Coronary artery (tissue), 2 donors: ENCODE measurements around the gene LAMA3.

Experiments used
- DNase-seq: peaks from one replicate; pipeline ENCODE4 v3.0.0-alpha.2; 2017; ENCODE audit warnings: low spot score
- H3K27ac ChIP-seq, 2 donors: fragments of 200-600 bp; sonication (generic); one replicate each; pipeline ENCODE4 v1.5.1; 2016 to 2019
- H3K4me3 ChIP-seq: fragments of 200-600 bp; sonication (generic); 2 replicates; pipeline ENCODE4 v1.5.1; 2016; ENCODE audit warnings: mild to moderate bottlenecking, moderate library complexity
- TF ChIP-seq, protein P1 (sequence below): fragments of 200-600 bp; sonication (generic); IDR thresholded peaks from one replicate; pipeline ENCODE4 v1.5.1; 2019; ENCODE audit warnings: antibody characterized with exemption

Gene LAMA3

DNA sequence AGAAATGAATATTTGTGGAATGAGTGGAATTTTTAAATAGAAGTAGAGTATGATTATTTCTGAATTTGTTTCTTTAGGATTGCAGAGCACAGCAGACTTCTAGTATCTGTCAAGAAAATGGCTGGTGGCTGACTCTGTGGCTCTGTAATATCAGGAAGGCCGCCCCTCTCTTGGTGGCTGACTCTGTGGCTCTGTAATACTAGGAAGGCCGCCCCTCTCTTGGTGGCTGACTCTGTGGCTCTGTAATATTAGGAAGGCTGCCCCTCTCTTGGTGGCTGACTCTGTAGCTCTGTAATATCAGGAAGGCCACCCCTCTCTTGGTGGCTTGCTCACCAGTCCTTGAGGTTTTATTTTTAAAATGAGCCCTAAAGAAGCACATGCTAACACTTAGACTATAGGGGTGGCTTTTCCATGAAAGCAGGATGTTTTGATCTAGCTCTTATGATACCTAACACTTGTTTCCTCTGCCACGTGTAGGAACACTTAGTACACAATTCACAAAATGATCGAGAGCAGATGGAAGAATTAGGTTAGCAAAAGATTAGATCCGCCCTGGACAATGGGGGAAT lies 240.2 kb downstream of the LAMA3 start:
- Histone ChIP-seq H3K27ac (no peak overlapping the region), H3K4me3 (no peak overlapping the region)
- no peak for DNase-seq
- TF ChIP-seq, protein P1, sequence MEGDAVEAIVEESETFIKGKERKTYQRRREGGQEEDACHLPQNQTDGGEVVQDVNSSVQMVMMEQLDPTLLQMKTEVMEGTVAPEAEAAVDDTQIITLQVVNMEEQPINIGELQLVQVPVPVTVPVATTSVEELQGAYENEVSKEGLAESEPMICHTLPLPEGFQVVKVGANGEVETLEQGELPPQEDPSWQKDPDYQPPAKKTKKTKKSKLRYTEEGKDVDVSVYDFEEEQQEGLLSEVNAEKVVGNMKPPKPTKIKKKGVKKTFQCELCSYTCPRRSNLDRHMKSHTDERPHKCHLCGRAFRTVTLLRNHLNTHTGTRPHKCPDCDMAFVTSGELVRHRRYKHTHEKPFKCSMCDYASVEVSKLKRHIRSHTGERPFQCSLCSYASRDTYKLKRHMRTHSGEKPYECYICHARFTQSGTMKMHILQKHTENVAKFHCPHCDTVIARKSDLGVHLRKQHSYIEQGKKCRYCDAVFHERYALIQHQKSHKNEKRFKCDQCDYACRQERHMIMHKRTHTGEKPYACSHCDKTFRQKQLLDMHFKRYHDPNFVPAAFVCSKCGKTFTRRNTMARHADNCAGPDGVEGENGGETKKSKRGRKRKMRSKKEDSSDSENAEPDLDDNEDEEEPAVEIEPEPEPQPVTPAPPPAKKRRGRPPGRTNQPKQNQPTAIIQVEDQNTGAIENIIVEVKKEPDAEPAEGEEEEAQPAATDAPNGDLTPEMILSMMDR, result no peak

DNA sequence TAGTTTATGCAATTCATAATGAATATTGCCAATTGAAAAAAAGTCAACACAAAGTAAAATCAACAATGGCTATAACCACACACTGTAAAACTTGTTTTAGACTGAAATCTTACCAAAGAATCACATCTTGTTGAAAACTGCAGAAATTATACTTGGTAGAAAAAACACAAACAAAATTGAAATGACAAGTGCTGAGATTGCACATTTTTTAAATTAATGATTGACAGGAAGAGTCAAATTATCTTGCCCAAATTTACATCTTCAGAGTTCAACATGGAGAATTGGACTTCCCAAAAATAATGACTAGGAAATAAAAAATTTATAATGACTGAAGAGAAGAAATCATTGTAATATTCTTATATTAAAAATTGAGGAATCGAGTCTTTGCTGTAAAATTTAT lies 240.7 kb downstream of the LAMA3 start:
- no peak overlapping the region for H3K27ac ChIP-seq

DNA sequence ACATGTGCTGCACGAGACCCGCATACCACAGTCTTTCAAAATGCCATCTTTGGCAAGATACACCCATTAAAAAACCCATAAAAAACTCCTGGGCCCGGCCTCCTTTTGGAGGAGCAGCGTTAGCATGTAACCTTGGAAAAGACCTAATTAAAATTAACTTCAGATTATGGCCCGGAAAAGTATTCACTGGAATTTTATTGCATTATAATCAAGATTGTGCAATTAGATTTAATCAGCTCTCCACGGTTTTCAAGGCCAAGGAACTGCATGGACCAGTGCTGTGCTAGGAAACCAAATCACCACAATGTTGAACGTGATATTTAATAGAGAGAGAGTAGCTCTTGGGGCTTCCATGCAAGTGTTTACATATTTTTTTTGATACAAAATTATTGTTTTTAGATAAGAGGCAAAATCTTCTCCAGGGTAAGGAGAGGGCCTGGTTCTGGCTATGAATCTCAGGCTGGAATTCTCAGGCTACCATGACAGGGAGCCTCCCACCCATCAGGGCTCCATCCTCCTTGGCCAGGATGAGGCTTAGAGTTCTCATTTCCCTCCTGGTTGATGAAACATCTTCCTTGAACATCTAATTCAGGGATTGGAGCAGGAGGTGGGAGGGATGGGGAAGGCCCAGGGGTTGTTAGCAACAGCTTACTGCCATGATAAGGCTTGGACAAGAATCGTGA lies 243.3 kb downstream of the LAMA3 start:
- TF ChIP-seq, protein P1, result no peak
- Histone ChIP-seq H3K4me3 (no peak overlapping the region), H3K27ac (no peak overlapping the region)
- DNase-seq, result no peak

More for the DNA sequence above, 240.7 kb downstream of the LAMA3 start:
- TF ChIP-seq, protein P1, result no peak
- no peak for DNase-seq
- H3K4me3 ChIP-seq, result no peak overlapping the region

DNA sequence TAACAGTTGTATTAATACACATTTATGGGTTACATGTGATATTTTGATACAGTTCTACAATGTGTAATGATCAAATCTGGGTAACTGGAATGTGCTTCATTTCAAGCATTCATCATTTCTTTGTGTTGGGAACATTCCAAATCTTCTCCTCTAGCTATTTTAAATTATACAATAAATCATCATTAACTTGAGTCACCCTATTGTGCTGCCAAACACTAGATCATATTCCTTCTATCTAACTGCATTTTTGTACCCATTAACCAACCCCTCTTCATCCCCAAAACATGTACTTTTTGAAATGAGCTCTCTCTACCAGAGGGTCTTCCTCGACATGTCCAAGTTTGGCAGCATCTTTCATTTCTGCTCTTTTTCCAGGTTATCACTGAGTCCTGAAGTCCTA lies 244.2 kb downstream of the LAMA3 start:
- Histone ChIP-seq H3K27ac (no peak overlapping the region), H3K4me3 (no peak overlapping the region)
- TF ChIP-seq, protein P1, result no peak
- no peak for DNase-seq

DNA sequence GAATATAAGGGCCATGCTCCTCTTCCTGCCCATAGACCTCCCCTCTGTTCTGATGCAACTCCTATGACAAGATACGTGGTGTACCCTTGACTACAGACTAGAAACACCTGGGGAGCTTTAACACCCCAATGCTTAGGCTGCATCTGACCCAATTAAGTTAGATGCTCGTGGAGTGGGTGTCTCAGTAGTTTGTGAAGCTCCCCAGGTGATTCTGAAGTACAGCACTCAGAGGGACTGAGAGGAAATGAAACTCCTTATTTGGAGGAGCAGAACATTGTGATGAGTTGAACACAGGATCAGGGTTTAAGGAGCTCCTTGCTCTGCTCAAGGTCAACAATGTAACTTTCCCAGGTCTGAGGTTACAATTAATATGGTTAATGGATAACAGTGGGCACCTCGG lies 245.0 kb downstream of the LAMA3 start:
- DNase-seq, result no peak
- Histone ChIP-seq H3K27ac (no peak overlapping the region), H3K4me3 (no peak overlapping the region)
- TF ChIP-seq, protein P1, result no peak

DNA sequence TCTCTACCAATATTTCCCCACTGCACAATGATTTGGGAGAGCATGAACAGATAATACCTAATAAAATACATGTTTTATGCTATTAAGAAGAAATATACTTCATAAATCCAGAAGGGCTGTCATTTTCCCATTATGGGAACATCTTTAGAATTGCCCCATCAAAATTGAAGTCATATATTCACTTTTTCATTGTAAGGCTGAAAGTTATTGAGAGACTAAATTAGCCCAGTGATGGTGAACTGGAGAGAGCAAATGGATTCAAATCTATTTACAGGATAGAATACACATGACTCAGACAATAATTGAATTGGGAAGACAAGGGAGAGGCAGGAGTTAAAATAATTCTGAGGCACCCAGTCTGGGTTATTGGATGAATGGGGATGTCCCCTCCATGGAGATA lies 245.6 kb downstream of the LAMA3 start:
- TF ChIP-seq, protein P1, result no peak
- Histone ChIP-seq H3K4me3 (no peak overlapping the region), H3K27ac (no peak overlapping the region)
- DNase-seq, result no peak

DNA sequence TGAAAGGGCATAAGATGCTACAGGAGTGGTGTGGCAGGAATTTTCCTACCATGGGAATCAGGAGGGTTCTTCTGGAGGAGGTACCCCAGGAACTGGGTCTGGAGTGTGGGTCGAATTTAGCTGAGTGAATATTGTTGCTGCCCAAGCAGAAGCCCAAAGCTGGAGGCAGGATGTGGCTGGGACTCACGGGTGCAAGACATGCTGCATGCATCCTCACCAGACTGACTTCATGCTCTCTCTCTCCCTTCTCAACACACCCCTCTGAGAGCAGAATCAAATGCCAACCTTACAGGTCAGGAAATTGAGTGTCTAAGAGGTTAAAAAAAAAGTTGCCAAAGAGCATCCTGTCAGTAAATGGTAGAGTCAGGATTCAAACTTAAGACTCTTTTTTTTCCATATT lies 246.6 kb downstream of the LAMA3 start:
- no peak for DNase-seq
- H3K27ac ChIP-seq, result no peak overlapping the region
- no peak overlapping the region for H3K4me3 ChIP-seq
- TF ChIP-seq, protein P1, result no peak
